HG03439 (cell line): ENCODE results near the gene HES7.

Experiments
- ATAC-seq: cut with Tn5 transposase; IDR thresholded peaks from one replicate; pipeline ENCODE4 v1.9.1; 2021; ENCODE audit warnings: mild to moderate bottlenecking, moderate library complexity; ENCODE audit not compliant: unreplicated experiment

Gene HES7

DNA sequence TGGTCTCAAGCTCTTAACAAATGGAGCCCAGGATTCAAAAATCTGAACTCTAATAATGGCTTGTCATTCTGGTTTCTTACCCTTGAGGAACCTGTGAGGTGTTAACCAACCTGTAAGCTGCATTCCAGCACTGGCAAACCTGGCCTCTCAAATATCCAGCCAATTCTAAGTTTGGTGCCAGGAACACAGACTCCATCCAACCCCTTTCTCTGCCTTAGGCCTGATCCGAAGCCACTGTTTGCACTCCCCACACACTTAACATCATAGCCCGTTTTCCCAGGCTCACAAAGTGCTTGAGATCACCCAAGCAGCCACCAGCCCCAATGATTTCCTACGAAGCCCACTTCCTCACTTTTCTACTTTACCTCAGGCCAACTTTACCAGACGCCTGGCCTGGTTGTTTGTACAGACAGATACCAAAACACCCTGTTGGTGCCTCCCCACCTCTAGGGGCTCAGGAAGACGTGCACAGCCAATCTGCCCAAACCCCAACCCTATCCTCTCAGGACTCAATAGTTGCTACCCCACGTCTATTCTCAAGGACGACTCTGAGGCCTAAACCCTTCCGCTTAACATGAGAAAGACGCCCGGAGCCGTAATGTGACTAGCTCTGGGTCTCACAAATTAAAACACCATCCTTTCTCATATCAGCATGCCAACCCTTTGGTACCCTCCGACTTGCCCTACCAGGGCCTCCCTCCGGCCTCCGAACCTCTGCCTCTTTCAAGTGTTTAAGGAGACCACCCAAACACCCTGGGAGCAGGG lies 31.5 kb upstream of the HES7 start:
- no peak for ATAC-seq

DNA sequence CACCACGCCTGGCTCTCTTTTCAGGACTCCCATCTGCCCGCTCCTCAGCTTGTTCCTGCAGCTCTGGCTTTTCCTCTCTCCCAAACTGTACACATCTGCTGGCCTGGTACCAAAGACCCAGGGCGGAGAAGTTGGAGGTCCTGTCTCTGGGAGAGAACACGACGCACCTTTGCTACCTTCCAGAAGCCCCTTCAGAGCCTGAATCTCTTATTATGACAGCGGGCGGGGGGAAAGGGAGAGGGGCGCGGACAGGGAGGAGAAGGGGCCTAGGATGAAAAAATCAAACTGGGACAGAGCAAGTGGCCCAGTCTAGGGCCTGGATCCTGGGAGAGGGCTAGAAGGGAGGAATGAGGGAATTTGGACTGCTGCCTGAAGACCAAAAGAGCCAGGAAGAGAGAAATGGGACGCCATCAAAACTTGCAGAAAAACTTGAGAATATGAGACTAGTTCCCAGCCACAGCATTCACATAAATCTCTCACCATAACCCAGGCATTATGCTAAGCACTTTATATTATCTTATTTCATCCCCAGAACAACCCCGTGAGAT lies 30.8 kb upstream of the HES7 start:
- ATAC-seq: no peak

DNA sequence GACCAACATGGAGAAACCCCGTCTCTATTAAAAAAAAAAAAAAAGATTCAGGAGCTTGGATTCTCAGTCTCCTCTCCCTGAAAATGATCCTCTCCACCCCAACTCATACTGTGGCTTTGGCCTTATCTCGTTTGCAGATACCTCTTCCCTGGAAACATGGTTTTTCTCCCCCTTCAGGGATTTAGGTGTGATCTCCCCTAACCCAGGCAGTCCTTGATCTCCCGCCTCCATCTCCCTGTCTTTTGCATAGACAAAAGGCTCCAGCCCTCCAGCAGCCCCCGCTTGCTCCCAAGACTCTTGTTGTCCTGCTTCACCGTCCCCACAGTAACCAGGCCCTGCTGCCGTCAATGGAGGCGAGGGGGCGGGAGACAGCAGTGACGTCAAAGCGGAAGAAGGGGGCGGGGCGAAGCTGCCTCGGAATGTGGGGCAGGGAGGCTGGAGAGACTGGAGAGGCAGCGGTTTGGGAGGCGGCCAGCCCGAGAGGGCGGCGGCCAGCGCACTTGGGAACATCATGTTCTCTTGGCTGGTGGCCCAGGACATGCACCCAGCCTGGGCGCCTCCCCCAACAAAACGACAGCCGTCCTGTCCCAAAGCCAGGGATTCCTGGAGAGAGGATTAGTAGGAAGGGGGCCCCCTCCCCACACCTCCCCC lies 30.2 kb upstream of the HES7 start:
- no peak for ATAC-seq

DNA sequence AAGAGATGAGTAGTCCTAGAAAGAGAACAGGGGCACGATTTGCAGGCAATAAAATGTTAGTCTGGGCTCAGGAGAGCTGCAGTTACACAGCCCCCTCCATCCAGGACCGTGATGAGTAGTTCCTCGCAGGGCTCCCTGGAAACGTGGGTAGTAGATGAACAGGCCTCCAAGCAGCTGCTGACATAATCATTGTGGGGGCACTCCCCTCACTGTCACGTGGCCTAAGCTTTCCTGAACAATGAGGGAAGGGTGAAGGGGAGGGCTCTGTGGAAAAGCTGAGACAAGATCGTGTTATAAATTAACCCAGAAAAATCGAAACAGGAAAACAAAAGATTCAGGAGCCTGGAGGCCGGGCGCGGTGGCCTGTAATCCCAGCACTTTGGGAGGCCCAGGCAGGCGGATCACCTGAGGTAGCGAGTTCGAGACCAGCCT lies 29.6 kb upstream of the HES7 start:
- no peak for ATAC-seq

DNA sequence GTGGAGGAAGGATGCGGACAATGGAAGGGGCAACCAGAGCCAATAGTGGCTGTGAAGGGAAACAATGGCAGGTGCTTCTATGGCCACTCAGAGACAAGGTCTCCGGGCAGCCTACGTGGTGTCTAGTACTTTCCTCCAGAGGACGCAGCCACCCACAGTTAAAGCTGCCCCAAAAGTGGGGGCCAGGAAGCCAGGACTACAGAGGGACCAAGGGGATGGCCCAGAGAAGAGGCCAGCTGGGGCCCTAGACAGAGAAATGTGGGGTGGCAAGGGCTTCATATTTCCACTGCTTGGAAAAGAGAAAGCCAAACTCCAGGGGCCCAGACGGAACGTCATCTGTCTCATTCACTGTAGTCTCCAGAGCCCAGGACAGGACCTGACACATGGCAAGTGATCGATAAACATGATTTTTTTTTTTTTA lies 29.1 kb upstream of the HES7 start:
- no peak for ATAC-seq

DNA sequence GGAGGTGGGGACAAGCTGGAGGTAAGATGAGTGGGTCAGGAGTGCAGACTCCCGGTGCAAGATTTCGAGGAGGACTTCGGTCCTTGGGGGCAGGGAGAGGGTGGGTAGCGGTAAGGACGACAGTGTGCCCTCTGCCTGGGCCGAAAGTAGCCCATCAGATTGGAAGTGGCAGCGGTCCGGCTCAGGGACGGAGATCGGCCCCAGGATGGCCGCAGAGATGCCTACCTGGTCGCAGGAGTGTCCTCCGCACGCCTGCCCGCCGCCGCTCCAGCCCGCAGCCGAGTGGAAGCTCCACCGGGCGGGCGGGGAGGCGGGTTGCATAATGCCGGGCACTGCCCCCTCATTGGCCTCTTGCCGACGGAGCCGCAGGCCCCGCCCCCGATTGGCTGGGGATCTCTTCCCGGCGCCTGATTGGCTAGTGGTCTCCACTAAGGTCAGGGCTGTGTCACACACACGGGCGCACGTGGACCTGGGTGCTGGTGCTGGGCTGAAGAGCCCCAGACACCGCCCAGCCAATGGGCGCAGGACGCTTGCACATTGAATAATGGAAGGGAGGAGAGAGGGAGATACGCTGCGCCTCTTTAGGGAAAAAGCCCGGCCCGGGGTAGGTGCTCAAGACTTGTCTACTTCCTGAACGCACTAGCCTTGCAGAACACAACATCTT lies 28.3 kb upstream of the HES7 start, which contains the start of gene PER1:
PER1 (minus strand) TSS at position 293 of the 664 bp plus-strand sequence. CDS start 1,698 bp downstream, outside the sequence.
- ATAC-seq: no peak

DNA sequence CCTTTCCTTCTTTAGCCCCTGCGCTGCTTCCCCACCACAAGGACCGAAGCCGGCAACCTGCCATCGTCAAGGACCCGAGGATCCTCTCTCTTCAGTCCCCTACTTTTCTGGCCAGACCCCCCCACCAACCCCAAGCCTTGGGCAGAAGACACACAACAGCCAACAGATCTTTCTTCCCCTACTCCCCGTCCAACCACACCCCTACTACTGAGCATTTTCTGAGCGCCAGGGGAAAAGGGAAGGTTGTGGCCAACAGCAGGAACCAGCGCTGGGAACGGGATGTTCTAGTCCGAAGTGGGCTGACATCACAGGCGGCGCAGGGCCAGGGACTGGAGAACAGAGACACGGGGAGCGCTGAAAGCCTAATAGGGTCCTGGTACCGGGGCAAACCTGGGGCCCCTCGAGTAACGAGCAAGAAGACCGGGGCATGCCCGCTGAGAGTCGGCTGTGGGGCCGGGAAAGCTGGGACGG lies 27.8 kb upstream of the HES7 start:
- ATAC-seq: no peak

DNA sequence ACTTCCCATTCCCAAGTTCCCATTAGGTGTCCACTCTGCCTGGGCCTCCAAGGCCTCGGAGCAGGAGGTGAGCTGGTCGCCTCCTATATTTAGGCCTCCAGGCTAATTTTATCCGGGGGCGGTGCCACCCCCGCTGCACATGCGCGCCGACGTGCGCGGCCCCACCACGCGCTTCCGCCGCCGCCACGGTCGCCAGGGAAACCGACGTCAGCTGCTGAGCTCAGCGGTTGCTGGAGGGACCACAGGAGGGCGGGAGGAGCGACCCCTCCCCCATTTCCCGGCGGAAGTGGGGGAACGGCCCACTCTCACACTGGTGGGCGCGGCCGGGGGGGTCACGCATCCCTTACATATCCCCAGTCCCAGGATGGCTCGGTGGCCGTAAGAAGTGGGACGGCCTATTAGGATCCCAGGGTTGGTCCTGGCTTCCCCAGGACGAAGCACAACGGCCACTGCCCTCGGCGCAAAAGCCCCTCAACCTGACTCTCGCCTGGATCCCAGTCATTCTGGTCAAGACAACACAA lies 27.3 kb upstream of the HES7 start:
- ATAC-seq: peak; percentile 38

DNA sequence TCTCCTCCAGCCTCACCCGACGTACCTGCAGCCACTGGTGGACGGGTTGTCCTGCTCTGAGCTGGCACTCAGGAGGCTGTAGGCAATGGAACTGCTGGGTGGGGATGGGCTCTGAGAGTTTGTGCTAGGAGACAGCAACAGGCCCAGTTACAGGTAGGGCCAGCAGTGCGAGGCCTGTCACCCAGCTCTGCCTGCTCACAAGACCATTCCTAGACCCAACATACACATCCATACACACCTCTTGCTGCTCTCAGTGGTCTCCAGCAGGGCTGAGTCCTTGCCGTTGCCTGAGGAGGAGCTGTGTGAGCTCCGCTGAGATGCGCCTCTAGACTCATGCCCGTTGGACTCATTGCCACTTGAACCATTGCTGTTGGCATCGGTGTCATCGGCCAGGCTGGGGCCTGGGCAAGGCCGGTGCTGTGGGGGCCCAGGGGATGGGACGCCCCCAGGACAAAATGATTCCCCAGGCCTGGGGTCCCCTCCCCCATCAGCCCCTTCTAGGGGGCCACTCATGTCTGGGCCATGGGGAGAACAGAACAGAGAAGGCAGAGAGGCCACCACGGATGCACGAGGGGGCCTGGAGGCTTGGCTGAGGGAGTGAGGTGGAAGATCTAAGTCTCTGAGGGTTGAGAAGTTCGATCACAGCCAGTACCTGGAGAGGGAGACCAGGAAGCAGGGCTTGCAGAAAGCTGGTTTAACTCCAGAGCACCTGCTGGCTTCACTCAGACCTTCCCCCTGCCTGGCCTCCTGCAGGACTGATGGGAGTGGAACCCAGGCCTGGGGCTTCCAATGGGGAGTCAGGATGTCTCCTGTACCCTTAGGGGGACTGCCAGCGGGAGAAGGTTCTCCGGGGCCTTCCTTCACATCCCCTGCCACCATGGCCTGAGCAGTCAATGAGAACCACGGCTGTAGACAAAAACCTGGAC lies 26.6 kb upstream of the HES7 start:
- ATAC-seq: no peak

DNA sequence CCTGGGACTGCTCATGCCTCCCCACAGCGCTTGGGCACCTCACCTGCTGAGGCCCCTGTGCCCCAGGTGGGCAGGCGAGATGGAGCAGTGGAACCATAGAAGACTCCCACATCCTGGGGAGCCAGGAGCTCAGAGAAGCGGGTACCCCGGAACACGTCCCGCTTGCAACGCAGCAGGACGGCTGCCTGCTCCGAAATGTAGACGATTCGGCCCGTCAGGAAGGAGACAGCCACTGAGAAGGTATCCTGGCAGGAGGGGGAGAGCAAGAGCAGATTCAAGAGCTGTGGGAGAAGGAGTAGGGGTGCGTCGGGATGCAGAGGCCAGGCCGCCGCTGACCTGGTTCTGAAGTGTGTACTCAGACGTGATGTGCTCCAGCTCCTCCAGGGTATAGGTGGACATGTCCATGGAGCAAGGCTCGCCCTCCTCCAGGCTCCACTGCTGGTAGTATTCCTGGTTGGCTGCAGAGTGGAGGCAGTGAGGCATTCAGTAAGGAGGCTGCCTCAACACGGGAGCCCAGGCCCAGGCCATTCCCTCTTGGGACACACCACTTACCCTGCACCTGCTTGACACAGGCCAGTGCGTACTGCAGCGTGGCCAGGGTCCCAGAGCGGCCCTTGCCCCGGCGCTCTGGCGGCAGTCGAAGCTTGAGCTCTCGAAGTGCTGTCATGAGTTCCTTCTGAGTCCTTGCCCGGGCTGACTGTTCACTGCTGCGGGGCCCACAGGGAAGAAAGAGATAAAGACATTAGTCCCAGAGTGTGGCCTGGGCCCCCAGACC lies 25.7 kb upstream of the HES7 start:
- ATAC-seq: no peak

DNA sequence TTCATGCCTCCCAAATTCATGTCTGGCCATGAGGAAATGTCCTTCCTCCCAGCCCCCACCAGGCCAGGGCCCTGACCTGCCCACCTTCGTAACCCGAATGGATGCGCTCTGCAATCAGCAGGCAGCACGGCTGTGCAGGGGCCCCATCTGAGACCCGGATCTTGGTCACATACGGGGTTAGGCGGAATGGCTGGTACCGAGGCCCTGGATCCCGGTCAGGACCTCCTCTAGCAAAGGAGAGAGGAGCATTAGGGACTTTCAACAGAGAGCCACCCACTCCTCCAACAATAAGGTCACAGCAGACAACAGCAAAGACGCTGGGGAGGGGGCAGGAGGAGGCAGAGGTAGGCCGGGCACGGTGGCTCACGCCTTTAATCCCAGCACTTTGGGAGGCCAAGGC lies 24.7 kb upstream of the HES7 start:
- no peak for ATAC-seq

DNA sequence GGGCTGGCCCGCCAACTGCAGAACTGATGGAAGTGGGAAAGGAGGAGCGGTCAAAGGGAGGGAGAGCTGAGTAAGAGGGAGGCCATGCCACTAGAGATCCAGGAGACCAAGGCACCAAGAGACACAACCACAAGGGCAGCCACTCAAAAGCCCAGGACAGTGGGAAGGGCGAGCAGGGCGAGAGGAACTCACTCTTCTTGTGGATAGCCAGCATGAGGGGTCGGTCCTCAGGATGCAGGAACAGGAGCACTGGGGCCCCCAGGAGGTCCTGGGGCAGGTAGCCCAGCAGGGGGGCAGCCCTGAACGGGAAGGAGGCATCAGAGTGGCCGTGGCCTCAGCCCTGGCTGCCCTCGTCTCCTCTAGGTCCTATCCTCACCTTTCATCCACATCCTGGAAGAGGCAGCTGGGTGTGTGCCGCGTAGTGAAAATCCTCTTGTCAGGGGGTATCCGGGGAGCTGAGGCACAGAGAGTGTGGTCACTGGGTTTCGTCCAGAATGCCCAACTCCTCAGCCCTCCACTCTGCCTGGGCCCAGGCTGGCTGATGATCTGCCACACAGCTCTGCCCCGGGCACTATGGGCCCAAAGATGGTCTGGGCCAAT lies 24.0 kb upstream of the HES7 start:
- no peak for ATAC-seq

DNA sequence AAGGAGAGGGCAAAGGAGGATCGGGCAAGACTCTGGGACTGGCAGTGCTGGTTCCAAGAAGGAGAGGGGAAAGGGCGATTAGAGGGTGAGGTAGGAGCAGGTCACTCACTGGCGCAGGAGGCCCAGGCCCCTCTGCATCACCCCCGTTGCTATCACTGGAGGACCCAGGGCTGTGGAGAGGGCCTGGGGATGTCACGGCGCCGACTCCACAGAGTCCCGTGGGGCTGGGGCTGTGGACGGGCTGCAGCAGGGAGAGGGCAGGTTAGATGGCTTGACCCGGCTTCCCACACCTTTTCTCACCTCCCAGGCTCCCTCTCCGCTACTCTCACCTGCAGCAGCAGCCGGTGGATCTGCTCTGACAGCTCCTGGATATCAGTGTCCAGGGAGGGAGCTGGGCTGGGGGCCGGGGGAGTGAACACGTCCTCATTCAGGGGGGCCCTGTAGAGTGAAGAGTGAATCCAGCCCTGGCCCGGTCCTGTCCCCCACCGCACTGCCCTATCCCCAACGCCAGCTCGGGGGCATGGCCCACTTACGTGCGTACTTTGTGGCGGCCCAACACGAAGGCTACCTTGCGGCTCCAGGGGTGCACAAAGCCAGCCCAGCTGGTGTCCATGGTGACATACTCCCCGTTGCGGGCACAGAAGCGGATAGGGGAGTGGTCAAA lies 23.4 kb upstream of the HES7 start:
- no peak for ATAC-seq

DNA sequence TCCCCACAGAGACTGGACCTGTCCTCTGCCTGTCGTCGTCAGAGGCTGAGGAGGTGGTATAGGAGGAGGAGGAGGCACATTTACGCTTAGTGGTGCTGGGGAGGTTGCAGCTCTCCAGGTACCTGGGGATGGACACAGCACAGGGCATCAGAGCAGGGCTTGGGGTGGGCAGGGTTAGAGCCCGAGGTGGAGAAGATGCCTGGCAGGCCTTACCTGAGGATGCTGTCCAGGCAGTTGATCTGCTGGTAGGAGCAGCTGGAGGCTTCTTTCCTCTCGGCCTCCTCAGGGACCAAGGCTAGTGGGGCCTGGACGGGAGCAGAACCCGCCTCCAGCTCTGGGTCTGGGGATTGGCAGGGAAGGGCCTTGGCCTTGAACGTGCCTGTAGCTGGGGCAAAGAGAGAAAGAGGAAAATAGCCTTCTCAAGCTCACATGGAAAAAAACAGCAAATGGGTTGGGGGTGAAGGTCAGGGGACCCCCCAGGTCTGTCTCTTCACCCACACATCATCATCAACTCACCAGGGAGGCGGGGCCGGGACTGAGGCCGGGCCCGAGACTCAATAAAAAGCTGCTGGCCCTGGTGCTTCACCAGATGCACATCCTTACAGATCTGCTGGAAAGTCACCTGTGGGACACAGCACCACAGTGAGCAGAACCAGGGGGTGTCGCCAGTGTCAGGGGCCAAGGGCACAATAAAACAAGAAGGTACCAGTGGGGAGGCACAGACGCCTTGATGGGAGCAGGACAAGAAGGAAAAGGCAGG lies 22.7 kb upstream of the HES7 start:
- no peak for ATAC-seq

DNA sequence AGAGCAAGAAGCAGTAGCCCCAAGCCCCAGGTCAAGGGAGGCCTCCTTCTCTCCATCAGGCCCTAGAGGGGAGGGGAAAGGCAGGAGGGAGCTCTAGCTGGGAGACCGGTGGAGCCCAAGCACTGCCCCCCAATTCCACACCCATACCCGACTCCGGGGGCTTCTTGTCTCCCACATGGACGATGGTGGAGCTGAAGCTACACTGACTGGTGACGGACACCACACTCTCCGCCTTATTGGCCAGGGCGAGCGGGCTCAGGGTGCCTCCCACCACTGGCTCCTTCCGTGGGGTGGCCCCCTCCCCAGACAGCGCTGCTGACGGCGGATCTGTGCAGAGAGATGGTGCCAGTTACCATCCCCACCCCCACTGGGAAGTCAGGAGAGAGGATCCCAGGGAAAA lies 21.9 kb upstream of the HES7 start:
- no peak for ATAC-seq

DNA sequence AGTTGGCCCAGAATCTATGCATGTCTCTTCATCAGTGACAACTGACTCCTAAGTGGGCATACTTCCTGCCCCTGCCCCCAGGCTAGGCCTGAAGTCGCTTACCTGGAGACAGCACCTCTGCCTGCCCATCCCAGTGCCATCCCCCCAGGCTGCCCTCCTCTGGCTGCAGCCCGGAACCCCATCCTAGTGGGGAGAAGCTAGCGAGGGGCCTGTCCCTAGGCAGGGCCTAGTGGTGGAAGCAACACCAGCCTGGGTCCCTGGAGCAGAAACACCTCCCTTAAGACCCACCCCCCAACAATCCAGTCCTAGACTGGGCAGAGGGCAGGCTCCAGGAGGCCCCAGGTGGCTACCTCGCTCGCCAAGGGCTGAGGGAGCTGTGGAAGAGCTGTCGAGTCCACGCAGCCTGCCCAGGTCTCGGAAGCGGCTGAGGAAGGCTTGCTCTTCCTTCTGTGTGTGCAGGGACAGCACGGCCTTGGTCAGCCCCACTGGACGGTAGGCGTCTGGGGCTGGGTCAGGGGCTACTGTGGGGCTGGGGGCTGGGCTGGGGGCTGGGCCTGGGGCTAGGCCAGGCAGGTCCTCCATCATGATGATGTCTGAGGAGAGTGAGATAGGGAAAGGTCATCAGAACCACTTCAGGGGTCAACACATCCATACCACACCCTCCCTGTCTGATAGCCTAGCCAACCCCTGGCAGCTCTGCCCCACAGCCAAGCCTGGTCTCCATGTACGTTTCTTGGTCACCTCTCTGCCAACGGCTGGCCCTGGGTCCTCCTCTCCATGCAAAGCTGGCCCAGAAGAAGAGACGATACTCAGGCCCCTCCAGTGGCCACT lies 20.7 kb upstream of the HES7 start:
- no peak for ATAC-seq
